Coronary artery (tissue), 2 donors: ENCODE measurements around the gene STRADB.

Experiments used
- DNase-seq: peaks from one replicate; pipeline ENCODE4 v3.0.0-alpha.2; 2017; ENCODE audit warnings: low spot score
- H3K27ac ChIP-seq, 2 donors: fragments of 200-600 bp; sonication (generic); one replicate each; pipeline ENCODE4 v1.5.1; 2016 to 2019
- H3K4me3 ChIP-seq: fragments of 200-600 bp; sonication (generic); 2 replicates; pipeline ENCODE4 v1.5.1; 2016; ENCODE audit warnings: mild to moderate bottlenecking, moderate library complexity
- CTCF ChIP-seq: fragments of 200-600 bp; sonication (generic); IDR thresholded peaks from one replicate; pipeline ENCODE4 v1.5.1; 2019; ENCODE audit warnings: antibody characterized with exemption

Gene STRADB

GRCh38 chr2:201517094-201517493, 65.6 kb downstream of the STRADB start:
- TF ChIP-seq CTCF, result no peak
- no peak overlapping the region for H3K4me3 ChIP-seq
- DNase-seq, result no peak
- no peak overlapping the region for H3K27ac ChIP-seq

GRCh38 chr2:201520201-201520600, 68.7 kb downstream of the STRADB start:
- no peak for DNase-seq
- no peak overlapping the region for H3K4me3 ChIP-seq
- TF ChIP-seq CTCF, result no peak
- no peak overlapping the region for H3K27ac ChIP-seq

GRCh38 chr2:201522965-201523364, 71.4 kb downstream of the STRADB start:
- no peak overlapping the region for H3K27ac ChIP-seq
- no peak overlapping the region for H3K4me3 ChIP-seq
- no peak for DNase-seq

GRCh38 chr2:201523506-201523905, 72.0 kb downstream of the STRADB start:
- H3K4me3 ChIP-seq, result no peak overlapping the region
- TF ChIP-seq CTCF, result no peak
- DNase-seq, result no peak
- H3K27ac ChIP-seq, result no peak overlapping the region

More at GRCh38 chr2:201522965-201523364, 71.4 kb downstream of the STRADB start:
- TF ChIP-seq CTCF, result no peak
